ENCODE data around the gene ZC3H6.

GRCh38 chr2:112312821-112313220, 37.4 kb downstream of the ZC3H6 start:
- TF ChIP-seq RAD21 (IDR thresholded peaks at IDR 0.05; ENCODE audit: low read length) (no peak), CTCF (conservative IDR thresholded peaks at IDR 0.05; ENCODE audit: low read depth, low read length) (no peak), POLR2A (IDR thresholded peaks at IDR 0.05; ENCODE audit: low read depth, low read length) (no peak), RFX5 (IDR thresholded peaks at IDR 0.05; ENCODE audit: low read depth, low read length) (no peak)

Measured in IMR-90 (cell line).